ENCODE data around the gene CCDC171. TPM values are rescaled to one million over a fixed set of nuclear protein-coding genes. Genes with fewer than 3 reads are reported as not detected.
"Not testable (repeated sequence)": the region's sequence is repeated elsewhere in the genome, so short reads cannot be mapped to it uniquely, and the experiment has no call there.

CCDC171 gene
- total RNA-seq, 1 donor from 2014 or later, result 1.2 TPM

GRCh38 chr9:15592317-15592716 is 39.5 kb downstream of the CCDC171 start:
- TF ChIP-seq CTCF (IDR thresholded peaks at IDR 0.05; ENCODE audit: insufficient read depth, low read depth, low read length) (no peak), EZH2 (IDR thresholded peaks at IDR 0.05; ENCODE audit: insufficient read depth, low read length) (no peak)
- no peaks in the 10 kb centered on the region for H3K27me3 Mint-ChIP-seq (ENCODE audit: low read depth, unreplicated experiment)
- FAIRE-seq, result no peak
- Histone ChIP-seq H3K36me3 (ENCODE audit: insufficient read depth, low read length) (no peaks in the 10 kb centered on the region), H3K4me2 (ENCODE audit: low read length) (no peak overlapping the region), H3K27ac (ENCODE audit: low read depth, low read length) (no peak overlapping the region), H2AFZ (ENCODE audit: low read depth, low read length) (no peak overlapping the region), H3K79me2 (ENCODE audit: insufficient read depth, low read length) (no peaks in the 10 kb centered on the region), H3K9me3 (ENCODE audit: insufficient read depth, low read depth, low read length) (no peaks in the 10 kb centered on the region), H3K4me1 (ENCODE audit: insufficient read depth, low read length) (no peaks in the 10 kb centered on the region), H3K4me3 (ENCODE audit: insufficient read depth, low read depth, low read length) (no peak overlapping the region), H4K20me1 (ENCODE audit: insufficient read depth, low read length) (no peaks in the 10 kb centered on the region), H3K9ac (ENCODE audit: low read length) (no peak overlapping the region), H3K27me3 (ENCODE audit: insufficient read depth, low read length) (no peaks in the 10 kb centered on the region)
- no peaks in the 10 kb centered on the region for H3K4me1 Mint-ChIP-seq (ENCODE audit: low read depth, unreplicated experiment)
- DNase-seq (ENCODE audit: low read depth), result no peak
- H3K9me3 Mint-ChIP-seq (ENCODE audit: unreplicated experiment), result no peaks in the 10 kb centered on the region
- H3K36me3 Mint-ChIP-seq (ENCODE audit: low read depth, unreplicated experiment), result no peaks in the 10 kb centered on the region
- no peak overlapping the region for H3K4me3 Mint-ChIP-seq (ENCODE audit: unreplicated experiment)
- H3K27ac Mint-ChIP-seq (ENCODE audit: unreplicated experiment), result no peak overlapping the region

GRCh38 chr9:15592940-15593339 is 40.1 kb downstream of the CCDC171 start:
- H3K27ac ChIP-seq (ENCODE audit: low read depth, low read length); H3K27me3 Mint-ChIP-seq (ENCODE audit: low read depth, unreplicated experiment); H3K9me3 ChIP-seq (ENCODE audit: insufficient read depth, low read depth, low read length); H3K4me3 ChIP-seq (ENCODE audit: insufficient read depth, low read depth, low read length); H3K4me1 ChIP-seq (ENCODE audit: insufficient read depth, low read length); DNase-seq (ENCODE audit: low read depth); H3K36me3 ChIP-seq (ENCODE audit: insufficient read depth, low read length); H2AFZ ChIP-seq (ENCODE audit: low read depth, low read length); FAIRE-seq; H3K79me2 ChIP-seq (ENCODE audit: insufficient read depth, low read length); H4K20me1 ChIP-seq (ENCODE audit: insufficient read depth, low read length); H3K36me3 Mint-ChIP-seq (ENCODE audit: low read depth, unreplicated experiment); H3K9ac ChIP-seq (ENCODE audit: low read length); H3K27ac Mint-ChIP-seq (ENCODE audit: unreplicated experiment); H3K4me3 Mint-ChIP-seq (ENCODE audit: unreplicated experiment); H3K4me1 Mint-ChIP-seq (ENCODE audit: low read depth, unreplicated experiment); H3K27me3 ChIP-seq (ENCODE audit: insufficient read depth, low read length); H3K4me2 ChIP-seq (ENCODE audit: low read length); H3K9me3 Mint-ChIP-seq (ENCODE audit: unreplicated experiment): not testable (repeated sequence)

GRCh38 chr9:15600666-15601330 is 48.0 kb downstream of the CCDC171 start:
- not testable (repeated sequence) for FAIRE-seq; H3K27ac ChIP-seq (ENCODE audit: low read depth, low read length); H3K36me3 Mint-ChIP-seq (ENCODE audit: low read depth, unreplicated experiment); H3K4me3 ChIP-seq (ENCODE audit: insufficient read depth, low read depth, low read length); H3K4me3 Mint-ChIP-seq (ENCODE audit: unreplicated experiment); H3K9me3 ChIP-seq (ENCODE audit: insufficient read depth, low read depth, low read length); H3K27me3 ChIP-seq (ENCODE audit: insufficient read depth, low read length); H3K27me3 Mint-ChIP-seq (ENCODE audit: low read depth, unreplicated experiment); H3K4me1 Mint-ChIP-seq (ENCODE audit: low read depth, unreplicated experiment); H4K20me1 ChIP-seq (ENCODE audit: insufficient read depth, low read length); H3K27ac Mint-ChIP-seq (ENCODE audit: unreplicated experiment); H3K4me2 ChIP-seq (ENCODE audit: low read length); DNase-seq (ENCODE audit: low read depth); H3K9me3 Mint-ChIP-seq (ENCODE audit: unreplicated experiment); H3K9ac ChIP-seq (ENCODE audit: low read length); H3K79me2 ChIP-seq (ENCODE audit: insufficient read depth, low read length); H2AFZ ChIP-seq (ENCODE audit: low read depth, low read length); H3K36me3 ChIP-seq (ENCODE audit: insufficient read depth, low read length); H3K4me1 ChIP-seq (ENCODE audit: insufficient read depth, low read length)

Data from astrocyte (in vitro differentiated cells and primary cell).